ENCODE data around the gene ZBTB39. TPM values are rescaled to one million over a fixed set of nuclear protein-coding genes. Genes with fewer than 3 reads are reported as not detected.

ZBTB39 gene
- total RNA-seq, 1 donor from 2014 or later: 6.1 TPM

DNA sequence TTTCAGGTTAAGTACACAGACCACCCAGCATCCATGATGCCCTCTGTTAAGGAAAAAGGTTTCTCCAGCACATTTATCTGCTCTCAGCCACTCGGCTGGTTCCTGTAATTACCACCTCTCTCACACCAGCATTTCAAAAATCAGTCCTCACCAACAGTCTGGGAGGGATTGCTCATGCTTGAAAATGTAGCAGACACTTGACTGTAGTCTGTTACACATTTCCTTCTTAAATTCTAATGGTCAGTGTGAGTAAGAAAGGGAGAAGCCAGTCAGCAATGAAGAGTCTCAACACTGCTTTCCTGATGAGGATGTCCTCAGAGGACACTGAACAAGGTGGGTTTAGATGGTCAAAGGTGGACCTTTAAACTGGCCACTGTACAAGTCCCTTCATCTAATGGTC is 6.0 kb downstream of the ZBTB39 start:
- TF ChIP-seq, protein P1, sequence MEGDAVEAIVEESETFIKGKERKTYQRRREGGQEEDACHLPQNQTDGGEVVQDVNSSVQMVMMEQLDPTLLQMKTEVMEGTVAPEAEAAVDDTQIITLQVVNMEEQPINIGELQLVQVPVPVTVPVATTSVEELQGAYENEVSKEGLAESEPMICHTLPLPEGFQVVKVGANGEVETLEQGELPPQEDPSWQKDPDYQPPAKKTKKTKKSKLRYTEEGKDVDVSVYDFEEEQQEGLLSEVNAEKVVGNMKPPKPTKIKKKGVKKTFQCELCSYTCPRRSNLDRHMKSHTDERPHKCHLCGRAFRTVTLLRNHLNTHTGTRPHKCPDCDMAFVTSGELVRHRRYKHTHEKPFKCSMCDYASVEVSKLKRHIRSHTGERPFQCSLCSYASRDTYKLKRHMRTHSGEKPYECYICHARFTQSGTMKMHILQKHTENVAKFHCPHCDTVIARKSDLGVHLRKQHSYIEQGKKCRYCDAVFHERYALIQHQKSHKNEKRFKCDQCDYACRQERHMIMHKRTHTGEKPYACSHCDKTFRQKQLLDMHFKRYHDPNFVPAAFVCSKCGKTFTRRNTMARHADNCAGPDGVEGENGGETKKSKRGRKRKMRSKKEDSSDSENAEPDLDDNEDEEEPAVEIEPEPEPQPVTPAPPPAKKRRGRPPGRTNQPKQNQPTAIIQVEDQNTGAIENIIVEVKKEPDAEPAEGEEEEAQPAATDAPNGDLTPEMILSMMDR (IDR thresholded peaks at IDR 0.05): no peak
- TF ChIP-seq POLR2A (IDR thresholded peaks at IDR 0.05) (no peak), POLR2AphosphoS5 (IDR thresholded peaks at IDR 0.05; ENCODE audit: insufficient read depth in 1 of 2, low read depth in 1 of 2) (no peak)
- Histone ChIP-seq H3K36me3 (peaks cover 0 to 26% of the 10 kb centered on the region in 2 donors), H3K9me3 (no peaks in the 10 kb centered on the region), H3K4me1 (peaks cover 34% of the 10 kb centered on the region), H3K27ac (no peak overlapping the region), H3K4me3 (no peak overlapping the region), H3K27me3 (no peaks in the 10 kb centered on the region)
- intact Hi-C loops (cut with DNase I): no loop called here
- no peak for DNase-seq (ENCODE audit: extremely low spot score in 2 of 2)

DNA sequence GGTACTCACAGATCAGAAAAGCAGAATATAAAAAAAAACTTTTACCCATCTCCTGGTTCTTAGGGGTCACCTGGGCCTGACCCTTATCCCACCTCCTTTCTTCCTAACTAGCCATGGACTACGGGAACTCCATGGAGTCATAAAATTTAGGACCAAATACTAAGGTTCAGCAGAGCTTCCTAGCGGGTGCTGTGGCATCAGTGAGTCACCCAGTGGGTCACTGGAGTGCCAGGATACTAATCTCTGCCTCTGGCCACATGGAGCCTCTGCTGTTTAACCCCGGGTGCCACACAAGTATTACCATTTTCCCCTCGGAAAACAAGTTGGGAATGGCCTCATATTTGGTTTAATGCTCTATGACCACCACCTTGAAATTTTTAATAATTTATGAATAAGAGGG is 6.9 kb downstream of the ZBTB39 start:
- Histone ChIP-seq H3K4me1 (peaks cover 24% of the 10 kb centered on the region), H3K36me3 (peaks cover 0 to 25% of the 10 kb centered on the region in 2 donors), H3K27ac (no peak overlapping the region), H3K27me3 (no peaks in the 10 kb centered on the region), H3K9me3 (no peaks in the 10 kb centered on the region), H3K4me3 (no peak overlapping the region)
- no peak for TF ChIP-seq POLR2AphosphoS5 (IDR thresholded peaks at IDR 0.05; ENCODE audit: insufficient read depth in 1 of 2, low read depth in 1 of 2)
- no peak for TF ChIP-seq POLR2A (IDR thresholded peaks at IDR 0.05)
- TF ChIP-seq, protein P1 (IDR thresholded peaks at IDR 0.05): no peak
- intact Hi-C loops (cut with DNase I): no loop called here
- peak; percentile 32 to 43 for DNase-seq (ENCODE audit: extremely low spot score in 2 of 2)

DNA sequence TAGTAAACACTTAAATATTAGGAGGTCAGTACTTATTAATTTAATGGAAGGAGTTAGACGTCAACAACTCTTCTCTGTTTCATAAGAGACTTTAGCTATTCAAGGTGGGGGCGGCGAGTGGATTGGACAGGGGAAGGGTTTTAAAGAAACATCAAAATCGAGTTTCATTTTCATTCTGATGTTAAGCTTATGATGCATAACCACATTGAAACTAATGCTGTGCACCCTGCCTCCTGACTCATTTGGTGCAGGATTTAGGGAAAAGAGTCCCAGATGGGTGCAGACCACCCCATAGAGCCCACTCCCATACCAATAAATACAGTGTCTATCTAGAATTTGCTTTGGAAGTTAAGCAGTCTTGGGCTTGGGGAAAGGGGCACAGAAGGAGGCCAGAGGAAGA is 7.4 kb downstream of the ZBTB39 start:
- TF ChIP-seq, protein P1 (IDR thresholded peaks at IDR 0.05): no peak
- no peak for TF ChIP-seq POLR2A (IDR thresholded peaks at IDR 0.05)
- TF ChIP-seq POLR2AphosphoS5 (IDR thresholded peaks at IDR 0.05; ENCODE audit: insufficient read depth in 1 of 2, low read depth in 1 of 2): no peak
- Histone ChIP-seq H3K36me3 (peaks cover 0 to 21% of the 10 kb centered on the region in 2 donors), H3K27me3 (no peaks in the 10 kb centered on the region), H3K9me3 (no peaks in the 10 kb centered on the region), H3K4me3 (no peak overlapping the region), H3K4me1 (peaks cover 21% of the 10 kb centered on the region), H3K27ac (no peak overlapping the region)
- intact Hi-C loops (cut with DNase I): no loop called here
- DNase-seq (ENCODE audit: extremely low spot score in 2 of 2): no peak

DNA sequence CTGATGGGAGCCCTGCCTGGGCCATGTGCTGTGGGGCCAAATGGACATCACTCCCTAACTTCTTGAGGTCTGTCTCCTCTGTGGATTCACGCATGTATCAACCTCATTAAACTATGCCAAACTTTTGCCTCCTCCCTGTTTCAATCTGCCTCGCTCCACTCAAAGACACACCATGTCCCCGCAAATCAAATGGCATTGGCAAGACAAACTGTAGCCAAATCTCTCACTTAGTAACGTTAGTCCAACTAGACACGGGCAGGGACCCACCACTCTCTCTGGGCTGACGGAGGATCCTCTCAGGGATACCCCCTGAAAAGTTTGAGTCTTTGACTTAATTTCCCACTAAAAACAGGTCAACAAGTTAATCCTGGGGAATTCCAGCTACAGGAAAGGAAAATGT is 8.0 kb downstream of the ZBTB39 start:
- peaks cover 21% of the 10 kb centered on the region for H3K4me1 ChIP-seq
- DNase-seq (ENCODE audit: extremely low spot score in 2 of 2): peak; percentile 22 to 65
- H3K27me3 ChIP-seq: no peaks in the 10 kb centered on the region
- H3K4me3 ChIP-seq: no peak overlapping the region
- H3K9me3 ChIP-seq: no peaks in the 10 kb centered on the region
- TF ChIP-seq, protein P1 (IDR thresholded peaks at IDR 0.05): no peak
- TF ChIP-seq POLR2A (IDR thresholded peaks at IDR 0.05) (no peak), POLR2AphosphoS5 (IDR thresholded peaks at IDR 0.05; ENCODE audit: insufficient read depth in 1 of 2, low read depth in 1 of 2) (no peak)
- no peak overlapping the region for H3K27ac ChIP-seq
- H3K36me3 ChIP-seq: peaks cover 0 to 14% of the 10 kb centered on the region in 2 donors
- intact Hi-C loops (cut with DNase I): no loop called here

DNA sequence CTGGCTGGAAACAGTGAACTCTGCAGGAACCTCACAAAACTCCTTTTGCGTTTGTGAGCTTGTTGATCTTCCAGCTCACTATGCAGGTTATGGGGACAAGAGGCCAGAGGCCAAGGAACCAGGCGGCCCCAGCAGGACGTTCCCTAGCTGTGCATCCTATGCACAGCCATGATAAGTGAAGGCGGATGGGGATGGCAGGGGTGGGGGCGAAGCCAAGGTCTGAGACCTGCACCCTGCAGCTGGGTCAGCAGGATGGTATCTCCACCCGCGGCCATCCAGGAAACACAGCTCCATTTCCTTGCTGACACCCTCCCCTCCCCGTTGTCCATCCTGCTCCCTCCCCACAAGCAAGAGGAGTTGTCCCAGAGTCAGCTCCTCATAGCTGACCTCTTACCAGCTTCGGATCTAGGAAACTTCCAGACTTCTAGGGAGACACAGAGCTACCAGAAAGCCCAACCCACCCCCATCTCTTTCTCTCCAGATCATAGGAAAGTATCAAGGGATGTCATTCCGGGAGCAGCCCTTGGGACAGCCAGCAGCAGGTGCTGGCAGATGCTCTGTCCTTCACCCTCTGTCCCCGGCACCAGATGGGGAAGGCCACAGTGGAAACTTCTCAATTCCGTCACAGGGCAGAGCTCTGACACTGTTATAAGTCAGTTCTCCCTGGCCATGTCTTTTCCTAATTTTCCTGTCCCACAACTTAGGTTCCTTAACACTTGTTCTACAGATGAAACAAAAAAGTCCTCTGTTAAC is 9.4 kb downstream of the ZBTB39 start:
- Histone ChIP-seq H3K4me3 (no peak overlapping the region), H3K36me3 (peaks cover 0 to under 1% of the 10 kb centered on the region in 2 donors), H3K4me1 (peaks cover 15% of the 10 kb centered on the region), H3K27ac (no peak overlapping the region), H3K9me3 (no peaks in the 10 kb centered on the region), H3K27me3 (no peaks in the 10 kb centered on the region)
- intact Hi-C loops (cut with DNase I): no loop called here
- DNase-seq (ENCODE audit: extremely low spot score in 2 of 2): peak; percentile 61 to 80
- TF ChIP-seq POLR2A (IDR thresholded peaks at IDR 0.05) (no peak), POLR2AphosphoS5 (IDR thresholded peaks at IDR 0.05; ENCODE audit: insufficient read depth in 1 of 2, low read depth in 1 of 2) (peak in 1 of 2 donors; percentile 44)
- TF ChIP-seq, protein P1 (IDR thresholded peaks at IDR 0.05): no peak
